H9 (cell line): ENCODE measurements around the gene HECW1. TPM values are rescaled to one million over a fixed set of nuclear protein-coding genes. Genes with fewer than 3 reads are reported as not detected.

Source experiments
- DNase-seq: peaks from one replicate; pipeline ENCODE4 v3.0.0-alpha.2; 2017
- H2AFZ ChIP-seq: one replicate; pipeline ENCODE4 v1.6.1; 2013; ENCODE audit warnings: mild to moderate bottlenecking, low read length, control low read depth, moderate library complexity
- H2AK5ac ChIP-seq: 2 replicates; pipeline ENCODE4 v1.6.1; 2013; ENCODE audit warnings: low read length, control low read depth, mixed read lengths; ENCODE audit not compliant: insufficient read length
- H2BK120ac ChIP-seq: one replicate; pipeline ENCODE4 v1.6.1; 2013; ENCODE audit warnings: low read depth, mild to moderate bottlenecking, low read length, control low read depth, inconsistent platforms; ENCODE audit not compliant: poor library complexity, severe bottlenecking
- H2BK12ac ChIP-seq: 2 replicates; pipeline ENCODE4 v1.6.1; 2013; ENCODE audit warnings: low read length, control low read depth, mixed read lengths, low read depth; ENCODE audit not compliant: insufficient read length
- H2BK15ac ChIP-seq: 2 replicates; pipeline ENCODE4 v1.6.1; 2013; ENCODE audit warnings: low read depth, low read length, control low read depth
- H2BK20ac ChIP-seq: one replicate; pipeline ENCODE4 v1.6.1; 2013; ENCODE audit warnings: low read depth, mild to moderate bottlenecking, low read length, control low read depth, inconsistent platforms; ENCODE audit not compliant: poor library complexity, severe bottlenecking
- H2BK5ac ChIP-seq: 2 replicates; pipeline ENCODE4 v1.6.1; 2013; ENCODE audit warnings: low read length, control low read depth, mixed read lengths; ENCODE audit not compliant: insufficient read length
- H3K14ac ChIP-seq: 2 replicates; pipeline ENCODE4 v1.6.1; 2013; ENCODE audit warnings: low read length, control low read depth; ENCODE audit not compliant: insufficient read depth
- H3K18ac ChIP-seq: 2 replicates; pipeline ENCODE4 v1.6.1; 2013; ENCODE audit warnings: low read depth, mild to moderate bottlenecking, mixed read lengths, low read length, control low read depth; ENCODE audit not compliant: insufficient read length
- H3K23ac ChIP-seq: 2 replicates; pipeline ENCODE4 v1.6.1; 2013; ENCODE audit warnings: low read length, control low read depth, mixed read lengths, low read depth; ENCODE audit not compliant: insufficient read length
- H3K23me2 ChIP-seq: 2 replicates; pipeline ENCODE4 v1.6.1; 2013; ENCODE audit warnings: low read depth, mild to moderate bottlenecking, mixed read lengths, low read length, control low read depth; ENCODE audit not compliant: insufficient read length, poor library complexity, severe bottlenecking
- H3K27ac ChIP-seq: 2 replicates; pipeline ENCODE4 v1.5.1; 2013; ENCODE audit warnings: low read length, control low read depth, mixed read lengths, low read depth; ENCODE audit not compliant: insufficient read length
- H3K27me3 ChIP-seq: 2 replicates; pipeline ENCODE4 v1.6.1; 2013; ENCODE audit warnings: low read length, control low read depth, inconsistent platforms; ENCODE audit not compliant: insufficient read depth
- H3K4ac ChIP-seq: 2 replicates; pipeline ENCODE4 v1.6.1; 2013; ENCODE audit warnings: low read depth, mild to moderate bottlenecking, control low read depth, inconsistent platforms, low read length, moderate library complexity
- H3K4me1 ChIP-seq: 2 replicates; pipeline ENCODE4 v1.6.1; 2013; ENCODE audit warnings: low read length, control low read depth, inconsistent platforms; ENCODE audit not compliant: insufficient read depth
- H3K4me2 ChIP-seq: 2 replicates; pipeline ENCODE4 v1.6.1; 2013; ENCODE audit warnings: low read length, control low read depth, mixed read lengths; ENCODE audit not compliant: insufficient read length, insufficient read depth
- H3K56ac ChIP-seq: 2 replicates; pipeline ENCODE4 v1.6.1; 2013; ENCODE audit warnings: low read depth, mild to moderate bottlenecking, mixed read lengths, low read length, control low read depth; ENCODE audit not compliant: insufficient read length
- H3K79me1 ChIP-seq: 2 replicates; pipeline ENCODE4 v1.6.1; 2013; ENCODE audit warnings: low read depth, mild to moderate bottlenecking, moderate library complexity, low read length, control low read depth, inconsistent platforms; ENCODE audit not compliant: insufficient read depth, poor library complexity, severe bottlenecking
- H3K79me2 ChIP-seq: 2 replicates; pipeline ENCODE4 v1.6.1; 2013; ENCODE audit warnings: low read length, control low read depth, inconsistent platforms; ENCODE audit not compliant: insufficient read depth
- H3K9ac ChIP-seq: 2 replicates; pipeline ENCODE4 v1.6.1; 2013; ENCODE audit warnings: low read length, control low read depth, mixed read lengths; ENCODE audit not compliant: insufficient read length; ENCODE audit errors: extremely low read depth
- H3K9me3 ChIP-seq: one replicate; pipeline ENCODE4 v1.6.1; 2013; ENCODE audit warnings: low read depth, low read length, inconsistent platforms; ENCODE audit not compliant: control insufficient read depth
- H3T11ph ChIP-seq: one replicate; pipeline ENCODE4 v1.6.1; 2013; ENCODE audit warnings: mild to moderate bottlenecking, low read length, control low read depth, inconsistent platforms
- H4K20me1 ChIP-seq: one replicate; pipeline ENCODE4 v1.6.1; 2013; ENCODE audit not compliant: control insufficient read depth, insufficient read length, insufficient read depth
- H4K5ac ChIP-seq: 2 replicates; pipeline ENCODE4 v1.6.1; 2013; ENCODE audit warnings: low read depth, mild to moderate bottlenecking, mixed read lengths, low read length, control low read depth; ENCODE audit not compliant: insufficient read length
- H4K8ac ChIP-seq: replicated peaks from 2 replicates; pipeline ENCODE4 v1.6.1; 2013; ENCODE audit warnings: low read length, control low read depth, mixed read lengths, low read depth; ENCODE audit not compliant: insufficient read length
- H4K91ac ChIP-seq: 2 replicates; pipeline ENCODE4 v1.6.1; 2013; ENCODE audit warnings: low read depth, mild to moderate bottlenecking, moderate library complexity, mixed read lengths, low read length, control low read depth; ENCODE audit not compliant: insufficient read length
- H3K27ac Mint-ChIP-seq, 3 experiments: 2 replicates in 2 of 3; 3 replicates in 1 of 3; pipeline ENCODE4 v1.8.0; 2020 to 2021; ENCODE audit warnings: mixed read lengths in 3 of 3, mild to moderate bottlenecking in 1 of 3, moderate library complexity in 1 of 3
- H3K27me3 Mint-ChIP-seq: 2 replicates; pipeline ENCODE4 v1.8.0; 2021; ENCODE audit warnings: low read depth, mild to moderate bottlenecking, moderate library complexity, mixed read lengths
- H3K36me3 Mint-ChIP-seq, 3 experiments: 2 replicates in 2 of 3; 3 replicates in 1 of 3; pipeline ENCODE4 v1.8.0; 2020 to 2021; ENCODE audit warnings: low read depth in 3 of 3, mixed read lengths in 3 of 3; ENCODE audit not compliant: insufficient read depth in 1 of 3
- H3K4me1 Mint-ChIP-seq, 2 experiments: 2 replicates each; pipeline ENCODE4 v1.8.0; 2020; ENCODE audit warnings: mixed read lengths in 2 of 2
- H3K4me3 Mint-ChIP-seq, 2 experiments: 2 replicates in 1 of 2; 3 replicates in 1 of 2; pipeline ENCODE4 v1.8.0; 2020 to 2021; ENCODE audit warnings: mild to moderate bottlenecking in 2 of 2, mixed read lengths in 2 of 2, moderate library complexity in 1 of 2
- H3K9me3 Mint-ChIP-seq, 2 experiments: 2 replicates in 1 of 2; 3 replicates in 1 of 2; pipeline ENCODE4 v1.8.0; 2020; ENCODE audit warnings: mild to moderate bottlenecking in 2 of 2, mixed read lengths in 2 of 2, moderate library complexity in 1 of 2
- CTCF ChIP-seq: fragments of 200-600 bp; sonication (generic); conservative IDR thresholded peaks from 3 replicates; pipeline ENCODE4 v1.8.0; 2021; ENCODE audit warnings: antibody characterized with exemption, mild to moderate bottlenecking
- WGBS: extraction: QIAGEN DNeasy Blood & Tissue Kit; methylation state at CpG from one replicate; pipeline ENCODE4 v1.1.7; 2013; ENCODE audit warnings: missing lambda C conversion rate, low lambda C conversion rate, mixed read lengths; ENCODE audit not compliant: insufficient read length; ENCODE audit errors: extremely low coverage; 5-methylcytosine and 5-hydroxymethylcytosine counted together
- total RNA-seq: library from RNA; stranded (reverse); gene quantifications from 2 replicates; pipeline ENCODE4 v1.2.1, GENCODE V29; 2021

Gene HECW1
- total RNA-seq, 1 experiment from 2014 or later: 5.0 TPM

- Histone ChIP-seq H2BK5ac (no peak overlapping the region), H2AK5ac (no peak overlapping the region), H3T11ph (no peak overlapping the region), H3K23me2 (no peaks in the 10 kb centered on the region), H3K23ac (no peak overlapping the region), H2BK12ac (no peak overlapping the region), H2BK15ac (no peak overlapping the region), H3K18ac (no peak overlapping the region), H2BK20ac (no peak overlapping the region), H2BK120ac (no peak overlapping the region), H4K8ac (no peak overlapping the region), H3K4me2 (no peak overlapping the region), H3K14ac (no peak overlapping the region; the same call in 1 of the 2 replicates), H3K9ac (no peak overlapping the region), H4K91ac (no peak overlapping the region), H3K27me3 (no peaks in the 10 kb centered on the region), H4K20me1 (no peaks in the 10 kb centered on the region), H3K4ac (no peak overlapping the region), H3K4me1 (no peaks in the 10 kb centered on the region; the same call in 1 of the 2 replicates), H3K56ac (no peak overlapping the region), H3K9me3 (no peaks in the 10 kb centered on the region), H3K27ac (no peak overlapping the region), H4K5ac (no peak overlapping the region), H3K79me2 (no peaks in the 10 kb centered on the region), H2AFZ (no peak overlapping the region), H3K79me1 (no peaks in the 10 kb centered on the region)
- Mint-ChIP-seq H3K27ac (peak overlapping the region in 1 of 3 experiments; percentile 25; a peak in 1 of 7 replicates), H3K9me3 (no peaks in the 10 kb centered on the region), H3K4me3 (no peak overlapping the region), H3K27me3 (peaks cover 2% of the 10 kb centered on the region; the same call in 1 of the 2 replicates), H3K4me1 (peaks cover 20 to 27% of the 10 kb centered on the region in 2 experiments), H3K36me3 (no peaks in the 10 kb centered on the region)
- no peak for DNase-seq
- WGBS: no CpG with 5 or more reads among the region's 14 CpGs
- TF ChIP-seq CTCF: no peak
Measured at GRCh38 chr7:43559171-43559945, 446.9 kb downstream of the HECW1 start.
